GM12878 (cell line): ENCODE results near the gene FNDC3A. TPM values are rescaled to one million over a fixed set of nuclear protein-coding genes. Genes with fewer than 3 reads are reported as not detected.
"Not testable (repeated sequence)": the region's sequence is repeated elsewhere in the genome, so short reads cannot be mapped to it uniquely, and the experiment has no call there.

Experiments used
- ATAC-seq: fragments of 200-7000 bp; cut with Tn5 transposase; 3 replicates; pipeline ENCODE4 v1.9.1; 2020; ENCODE audit warnings: mild to moderate bottlenecking, moderate library complexity
- BruUV-seq: library from RNA; stranded (reverse); fragments of 400-500 nt; replicated peaks from 2 replicates; lab custom pipeline; 2021; lab: Mats Ljungman, UMichigan
- CTCF ChIA-PET: fragments of 300-600 bp; sonication (Branson Sonifier 250); formaldehyde crosslinking; extraction: SDS; loops from one replicate; lab custom pipeline; 2021; ENCODE audit warnings: inconsistent platforms; lab: Yijun Ruan, JAX
- POLR2A ChIA-PET: fragments of 350-600 bp; formaldehyde crosslinking; extraction: SDS; loops from one replicate; lab custom pipeline; 2021; ENCODE audit warnings: inconsistent platforms; lab: Charles Lee
- RAD21 ChIA-PET: fragments of 300-600 bp; sonication (Branson Sonifier 250); formaldehyde crosslinking; loops from one replicate; lab custom pipeline; 2023; ENCODE audit warnings: antibody characterized with exemption; ENCODE audit not compliant: unreplicated experiment; lab: Charles Lee
- SMC1A ChIA-PET: fragments of 300-600 bp; sonication (Branson Sonifier 250); formaldehyde crosslinking; loops from one replicate; lab custom pipeline; 2023; ENCODE audit not compliant: unreplicated experiment, uncharacterized antibody; lab: Charles Lee
- DNase-seq: peaks from one replicate; pipeline ENCODE4 v3.0.0-alpha.2; 2011; ENCODE audit warnings: low read depth, low spot score
- FAIRE-seq: peaks from 3 replicates; lab custom pipeline; 2011; peaks lifted over from hg19 to GRCh38; lab: Jason Lieb, UNC
- H2AFZ ChIP-seq: 2 replicates; pipeline ENCODE4 v1.6.0; 2011; ENCODE audit warnings: low read depth, low read length, control low read depth; ENCODE audit not compliant: control insufficient read depth
- H3K27ac ChIP-seq: 2 replicates; pipeline ENCODE4 v1.5.1; 2011; ENCODE audit warnings: control low read depth; ENCODE audit not compliant: control insufficient read depth, insufficient read depth
- H3K27me3 ChIP-seq, 2 experiments: replicated peaks in 1 of 2; 2 replicates each; pipeline versions ENCODE4 v1.6.0 to v1.6.1; 2011; ENCODE audit warnings: low read length in 1 of 2; ENCODE audit not compliant: control insufficient read depth in 2 of 2, insufficient read depth in 2 of 2
- H3K36me3 ChIP-seq, 2 experiments: 2 replicates each; pipeline ENCODE4 v1.5.1; 2011; ENCODE audit warnings: low read length in 1 of 2; ENCODE audit not compliant: control insufficient read depth in 2 of 2, insufficient read depth in 2 of 2
- H3K4me1 ChIP-seq: 2 replicates; pipeline ENCODE4 v1.6.1; 2011; ENCODE audit warnings: mild to moderate bottlenecking, low read length, moderate library complexity, mixed read lengths; ENCODE audit not compliant: control insufficient read depth, insufficient read depth
- H3K4me2 ChIP-seq: 2 replicates; pipeline ENCODE4 v1.6.0; 2011; ENCODE audit warnings: control low read depth; ENCODE audit not compliant: control insufficient read depth, insufficient read depth
- H3K4me3 ChIP-seq: fragments of 200-600 bp; sonication (generic); 2 replicates; pipeline ENCODE4 v1.5.1; 2016
- H3K79me2 ChIP-seq: 2 replicates; pipeline ENCODE4 v1.6.0; 2011; ENCODE audit warnings: low read length; ENCODE audit not compliant: control insufficient read depth, insufficient read depth
- H3K9ac ChIP-seq: 2 replicates; pipeline ENCODE4 v1.8.0; 2011; ENCODE audit warnings: low read length, control low read depth, mixed read lengths; ENCODE audit not compliant: control insufficient read depth, insufficient read depth
- H3K9me3 ChIP-seq: replicated peaks from 3 replicates; pipeline ENCODE4 v1.5.1; 2011; ENCODE audit warnings: mild to moderate bottlenecking, low read length; ENCODE audit not compliant: control insufficient read depth, insufficient read depth
- H4K20me1 ChIP-seq: 2 replicates; pipeline ENCODE4 v1.6.0; 2011; ENCODE audit not compliant: control insufficient read depth, insufficient read depth
- CBX5 ChIP-seq: sonication (generic); IDR thresholded peaks from 2 replicates; pipeline ENCODE4 v1.6.1; 2016; ENCODE audit warnings: low read depth, moderate library complexity, mild to moderate bottlenecking, inconsistent platforms
- HDAC2 ChIP-seq: fragments of 200-600 bp; sonication (generic); IDR thresholded peaks from 2 replicates; pipeline ENCODE4 v1.6.1; 2017
- POLR2AphosphoS5 ChIP-seq: IDR thresholded peaks from 2 replicates; pipeline ENCODE4 v1.6.1; 2011; ENCODE audit warnings: mild to moderate bottlenecking, low read length, inconsistent platforms
- RAD21 ChIP-seq: IDR thresholded peaks from 2 replicates; pipeline ENCODE4 v1.6.1; 2011; ENCODE audit warnings: mild to moderate bottlenecking, low read depth, low read length, moderate library complexity; ENCODE audit not compliant: insufficient read depth
- REST ChIP-seq: IDR thresholded peaks from 2 replicates; pipeline ENCODE4 v1.6.1; 2012; ENCODE audit warnings: mild to moderate bottlenecking, low read depth, low read length
- RFX5 ChIP-seq: IDR thresholded peaks from 2 replicates; pipeline ENCODE4 v1.6.1; 2011; ENCODE audit warnings: low read depth, low read length, improper control_type of control experiment
- TAF1 ChIP-seq: IDR thresholded peaks from 2 replicates; pipeline ENCODE4 v1.6.1; 2011; ENCODE audit warnings: mild to moderate bottlenecking, low read depth, low read length, borderline replicate concordance
- WGBS: methylation state at CpG from one replicate; pipeline ENCODE4 v1.1.6; 2016; ENCODE audit warnings: low lambda C conversion rate; ENCODE audit not compliant: insufficient replicate concordance, insufficient coverage; ENCODE audit errors: missing lambda C conversion rate; 5-methylcytosine and 5-hydroxymethylcytosine counted together
- in situ Hi-C: fragments of 300-500 bp; cut with MboI; formaldehyde crosslinking; loops from 9 replicates; pipeline ENCODE4 v1.14.3; 2018; ENCODE audit warnings: mixed read lengths
- intact Hi-C: fragments of 100-400 bp; cut with micrococcal nuclease; formaldehyde crosslinking; loops from one replicate; pipeline ENCODE4 v1.14.2; 2022; ENCODE audit not compliant: unreplicated experiment
- polyA plus RNA-seq, 11 experiments: library from polyadenylated mRNA; depleted of rRNA in 4 of 11; unstranded in 6 of 11; stranded (reverse) in 5 of 11; fragments of >200 nt; fragmentation: Nextera tagmentation in 4 of 11; fragmentation: Illumina TruSeq in 1 of 11; extraction: Ambion mirVana in 4 of 11; extraction: Trizol in 1 of 11; gene quantifications; 1 replicate in 1 of 11; 2 replicates in 10 of 11; pipeline versions ENCODE4 v1.2.1 to v1.2.3, GENCODE V29; 2011 to 2016; ENCODE audit warnings: inconsistent platforms in 2 of 11, missing spikeins in 2 of 11, low read depth in 1 of 11
- total RNA-seq, 4 experiments: library from RNA; depleted of rRNA in 3 of 4; stranded (reverse); fragments of >200 nt in 3 of 4; fragmentation: Illumina TruSeq in 1 of 4; extraction: Trizol in 1 of 4; gene quantifications; 2 replicates each; pipeline versions ENCODE4 v1.2.1 to v1.2.3, GENCODE V29; 2013 to 2021

FNDC3A gene
- total and polyA plus RNA-seq, 10 of the 15 experiments (the other 5 are each of a cell fraction or from before 2014, with no cell fraction given): 6.3 to 46.4 (median 22.8) TPM

- TF ChIP-seq REST (no peak), TAF1 (no peak), POLR2AphosphoS5 (no peak), RAD21 (no peak), HDAC2 (no peak), CBX5 (no peak), RFX5 (no peak)
Observed at GRCh38 chr13:49134305-49134704, 158.6 kb downstream of the FNDC3A start (continued).

- SMC1A ChIA-PET, H3K9me3 ChIP-seq, H2AFZ ChIP-seq, H3K27me3 ChIP-seq, H3K4me2 ChIP-seq, H3K9ac ChIP-seq, FAIRE-seq, ATAC-seq, DNase-seq, H4K20me1 ChIP-seq, intact Hi-C loops, in situ Hi-C loops, BruUV-seq, H3K4me3 ChIP-seq, H3K4me1 ChIP-seq, RAD21 ChIA-PET, H3K79me2 ChIP-seq, H3K27ac ChIP-seq: not testable (repeated sequence)
- peaks cover 0 to 26% of the 10 kb centered on the region in 2 experiments; a peak in 3 of 4 replicates for H3K36me3 ChIP-seq
- WGBS: 100% methylated on average over 6 of the region's 7 CpGs
- ChIA-PET CTCF (interaction anchor here (1.0 kb wide), 1 partner anchor 103 kb away, joined by 3 read pairs; no protein-coding TSS in a partner anchor), POLR2A (interaction anchor here (0.6 kb wide), 1 partner anchor 847 kb away, joined by 5 read pairs; no protein-coding TSS in a partner anchor)
Observed at GRCh38 chr13:49137138-49137643, 161.5 kb downstream of the FNDC3A start.
